ENCODE results near the gene TP63.

TP63 gene

GRCh38 chr3:189735913-189736312 lies 104.7 kb downstream of the TP63 start:
- H3K9me3 ChIP-seq (ENCODE audit: insufficient read depth, low read length) = no peaks in the 10 kb centered on the region
- no peaks in the 10 kb centered on the region for H3K4me1 ChIP-seq (ENCODE audit: insufficient read depth, insufficient read length)
- no peaks in the 10 kb centered on the region for H3K36me3 ChIP-seq (ENCODE audit: insufficient read depth, insufficient read length, low read length)
- H3K27me3 ChIP-seq (ENCODE audit: insufficient read depth, insufficient read length) = no peaks in the 10 kb centered on the region
- TF ChIP-seq SUZ12 (IDR thresholded peaks at IDR 0.05; ENCODE audit: extremely low read depth, insufficient read depth, insufficient read length) (no peak), YY1 (IDR thresholded peaks at IDR 0.05; ENCODE audit: insufficient read depth, insufficient read length) (no peak), ZNF274 (IDR thresholded peaks at IDR 0.05; ENCODE audit: low read depth, low read length) (no peak)
- no peak for DNase-seq (ENCODE audit: low read depth, low spot score)
- H3K4me3 ChIP-seq (ENCODE audit: insufficient read length, low read depth) = no peak overlapping the region
- H3K9ac ChIP-seq (ENCODE audit: insufficient read length, low read depth) = no peak overlapping the region

DNA sequence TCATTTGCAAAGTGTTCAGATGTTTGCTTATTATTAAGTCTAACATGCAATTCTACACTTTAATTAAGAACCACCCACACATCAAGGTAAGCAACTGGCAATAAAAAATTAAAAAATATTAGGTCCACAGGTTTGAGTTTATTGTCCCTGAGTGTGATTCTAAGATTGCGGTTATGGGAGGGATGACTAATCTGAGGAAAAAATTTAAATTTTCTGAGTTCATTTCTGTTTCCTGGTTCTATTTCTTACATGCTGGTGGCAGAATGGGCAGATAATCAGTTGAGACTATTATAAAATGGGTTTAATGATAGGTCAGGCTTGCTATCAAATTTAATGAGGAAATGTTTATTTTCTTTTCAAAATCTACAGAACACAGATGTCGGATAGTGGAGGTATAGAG lies 105.9 kb downstream of the TP63 start:
- Histone ChIP-seq H3K4me3 (ENCODE audit: insufficient read length, low read depth) (no peak overlapping the region), H3K4me1 (ENCODE audit: insufficient read depth, insufficient read length) (no peaks in the 10 kb centered on the region), H3K9ac (ENCODE audit: insufficient read length, low read depth) (no peak overlapping the region), H3K9me3 (ENCODE audit: insufficient read depth, low read length) (no peaks in the 10 kb centered on the region), H3K27me3 (ENCODE audit: insufficient read depth, insufficient read length) (no peaks in the 10 kb centered on the region), H3K36me3 (ENCODE audit: insufficient read depth, insufficient read length, low read length) (no peaks in the 10 kb centered on the region)
- DNase-seq (ENCODE audit: low read depth, low spot score) = no peak
- TF ChIP-seq ZNF274 (IDR thresholded peaks at IDR 0.05; ENCODE audit: low read depth, low read length) (no peak), YY1 (IDR thresholded peaks at IDR 0.05; ENCODE audit: insufficient read depth, insufficient read length) (no peak), SUZ12 (IDR thresholded peaks at IDR 0.05; ENCODE audit: extremely low read depth, insufficient read depth, insufficient read length) (no peak)

DNA sequence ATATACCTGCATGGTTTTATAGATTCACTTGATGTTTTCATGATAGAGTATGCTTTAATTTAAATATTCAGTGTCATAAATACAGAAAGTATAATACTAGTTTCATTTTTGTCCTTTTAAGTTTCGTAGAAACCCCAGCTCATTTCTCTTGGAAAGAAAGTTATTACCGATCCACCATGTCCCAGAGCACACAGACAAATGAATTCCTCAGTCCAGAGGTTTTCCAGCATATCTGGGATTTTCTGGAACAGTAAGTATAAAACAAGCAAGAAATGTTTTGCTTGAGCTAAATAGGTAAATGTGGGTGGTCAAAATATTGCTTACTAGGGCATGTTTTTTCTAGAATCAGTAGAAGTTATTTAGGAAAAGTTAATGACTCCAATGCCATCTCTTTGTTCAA lies 106.4 kb downstream of the TP63 start:
- H3K4me1 ChIP-seq (ENCODE audit: insufficient read depth, insufficient read length) = no peaks in the 10 kb centered on the region
- H3K27me3 ChIP-seq (ENCODE audit: insufficient read depth, insufficient read length) = no peaks in the 10 kb centered on the region
- H3K36me3 ChIP-seq (ENCODE audit: insufficient read depth, insufficient read length, low read length) = no peaks in the 10 kb centered on the region
- no peak overlapping the region for H3K9ac ChIP-seq (ENCODE audit: insufficient read length, low read depth)
- DNase-seq (ENCODE audit: low read depth, low spot score) = no peak
- no peak overlapping the region for H3K4me3 ChIP-seq (ENCODE audit: insufficient read length, low read depth)
- TF ChIP-seq SUZ12 (IDR thresholded peaks at IDR 0.05; ENCODE audit: extremely low read depth, insufficient read depth, insufficient read length) = no peak
- no peak for TF ChIP-seq ZNF274 (IDR thresholded peaks at IDR 0.05; ENCODE audit: low read depth, low read length)
- no peak for TF ChIP-seq YY1 (IDR thresholded peaks at IDR 0.05; ENCODE audit: insufficient read depth, insufficient read length)
- no peaks in the 10 kb centered on the region for H3K9me3 ChIP-seq (ENCODE audit: insufficient read depth, low read length)

- H3K27me3 ChIP-seq (ENCODE audit: insufficient read depth, insufficient read length) = no peaks in the 10 kb centered on the region
- H3K4me1 ChIP-seq (ENCODE audit: insufficient read depth, insufficient read length) = no peaks in the 10 kb centered on the region
- no peak for TF ChIP-seq SUZ12 (IDR thresholded peaks at IDR 0.05; ENCODE audit: extremely low read depth, insufficient read depth, insufficient read length)
- no peak for TF ChIP-seq YY1 (IDR thresholded peaks at IDR 0.05; ENCODE audit: insufficient read depth, insufficient read length)
- TF ChIP-seq ZNF274 (IDR thresholded peaks at IDR 0.05; ENCODE audit: low read depth, low read length) = no peak
- H3K36me3 ChIP-seq (ENCODE audit: insufficient read depth, insufficient read length, low read length) = no peaks in the 10 kb centered on the region
- H3K9me3 ChIP-seq (ENCODE audit: insufficient read depth, low read length) = peaks cover 9% of the 10 kb centered on the region; the same call in 1 of the 2 replicates
- no peak overlapping the region for H3K4me3 ChIP-seq (ENCODE audit: insufficient read length, low read depth)
- DNase-seq (ENCODE audit: low read depth, low spot score) = no peak
- no peak overlapping the region for H3K9ac ChIP-seq (ENCODE audit: insufficient read length, low read depth)
Observed at GRCh38 chr3:189739378-189739777, 108.2 kb downstream of the TP63 start.

- no peaks in the 10 kb centered on the region for H3K4me1 ChIP-seq (ENCODE audit: insufficient read depth, insufficient read length)
- H3K4me3 ChIP-seq (ENCODE audit: insufficient read length, low read depth) = no peak overlapping the region
- no peak for DNase-seq (ENCODE audit: low read depth, low spot score)
- TF ChIP-seq SUZ12 (IDR thresholded peaks at IDR 0.05; ENCODE audit: extremely low read depth, insufficient read depth, insufficient read length) (no peak), YY1 (IDR thresholded peaks at IDR 0.05; ENCODE audit: insufficient read depth, insufficient read length) (no peak), ZNF274 (IDR thresholded peaks at IDR 0.05; ENCODE audit: low read depth, low read length) (no peak)
- peaks cover 16% of the 10 kb centered on the region; the same call in 1 of the 2 replicates for H3K9me3 ChIP-seq (ENCODE audit: insufficient read depth, low read length)
- H3K9ac ChIP-seq (ENCODE audit: insufficient read length, low read depth) = no peak overlapping the region
- no peaks in the 10 kb centered on the region for H3K36me3 ChIP-seq (ENCODE audit: insufficient read depth, insufficient read length, low read length)
- no peaks in the 10 kb centered on the region for H3K27me3 ChIP-seq (ENCODE audit: insufficient read depth, insufficient read length)
Observed at GRCh38 chr3:189740156-189740555, 109.0 kb downstream of the TP63 start.

DNA sequence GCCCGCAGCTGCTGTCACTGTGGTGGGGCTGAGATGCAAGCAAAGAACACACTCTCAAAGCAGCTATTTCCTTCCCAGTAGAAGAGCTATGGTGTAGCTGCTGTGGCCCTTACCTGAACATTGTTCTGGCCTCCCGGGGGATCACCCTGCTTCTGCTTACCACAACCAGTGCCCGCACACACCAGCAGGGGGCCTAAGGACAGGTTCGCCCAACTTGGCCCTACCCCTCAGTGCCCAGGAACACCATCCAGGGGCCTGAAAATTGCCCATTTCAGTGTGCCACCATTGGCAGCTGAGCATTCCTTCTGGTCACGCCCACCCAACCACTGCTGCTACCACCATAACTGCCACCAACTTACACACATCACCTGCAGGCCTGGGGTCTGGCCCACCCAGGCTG lies 113.0 kb downstream of the TP63 start:
- Histone ChIP-seq H3K4me1 (ENCODE audit: insufficient read depth, insufficient read length) (no peaks in the 10 kb centered on the region), H3K9ac (ENCODE audit: insufficient read length, low read depth) (no peak overlapping the region), H3K36me3 (ENCODE audit: insufficient read depth, insufficient read length, low read length) (no peaks in the 10 kb centered on the region), H3K27me3 (ENCODE audit: insufficient read depth, insufficient read length) (no peaks in the 10 kb centered on the region), H3K9me3 (ENCODE audit: insufficient read depth, low read length) (peaks cover 16% of the 10 kb centered on the region; the same call in 1 of the 2 replicates), H3K4me3 (ENCODE audit: insufficient read length, low read depth) (no peak overlapping the region)
- DNase-seq (ENCODE audit: low read depth, low spot score) = no peak
- TF ChIP-seq ZNF274 (IDR thresholded peaks at IDR 0.05; ENCODE audit: low read depth, low read length) (no peak), YY1 (IDR thresholded peaks at IDR 0.05; ENCODE audit: insufficient read depth, insufficient read length) (no peak), SUZ12 (IDR thresholded peaks at IDR 0.05; ENCODE audit: extremely low read depth, insufficient read depth, insufficient read length) (no peak)

GRCh38 chr3:189745622-189746021 lies 114.4 kb downstream of the TP63 start:
- Histone ChIP-seq H3K9me3 (ENCODE audit: insufficient read depth, low read length) (peaks cover 16% of the 10 kb centered on the region; the same call in 1 of the 2 replicates), H3K4me1 (ENCODE audit: insufficient read depth, insufficient read length) (no peaks in the 10 kb centered on the region), H3K4me3 (ENCODE audit: insufficient read length, low read depth) (no peak overlapping the region), H3K9ac (ENCODE audit: insufficient read length, low read depth) (no peak overlapping the region), H3K27me3 (ENCODE audit: insufficient read depth, insufficient read length) (no peaks in the 10 kb centered on the region), H3K36me3 (ENCODE audit: insufficient read depth, insufficient read length, low read length) (no peaks in the 10 kb centered on the region)
- DNase-seq (ENCODE audit: low read depth, low spot score) = no peak
- no peak for TF ChIP-seq ZNF274 (IDR thresholded peaks at IDR 0.05; ENCODE audit: low read depth, low read length)
- TF ChIP-seq SUZ12 (IDR thresholded peaks at IDR 0.05; ENCODE audit: extremely low read depth, insufficient read depth, insufficient read length) = no peak
- no peak for TF ChIP-seq YY1 (IDR thresholded peaks at IDR 0.05; ENCODE audit: insufficient read depth, insufficient read length)
